Hematopoietic multipotent progenitor cell treated with erythropoietin and hydrocortisone succinate and interleukin-3 and kit ligand, for 6 days (in vitro differentiated cells): ENCODE data around the gene DNAJB6.

Experiments used
- DNase-seq: peaks from one replicate; pipeline ENCODE4 v3.0.0-alpha.2; 2015

Gene DNAJB6

GRCh38 chr7:157431173-157431950 lies 94.6 kb downstream of the DNAJB6 start:
- no peak for DNase-seq

GRCh38 chr7:157431951-157432540 lies 95.2 kb downstream of the DNAJB6 start:
- DNase-seq: no peak

GRCh38 chr7:157432541-157432956 lies 95.7 kb downstream of the DNAJB6 start:
- DNase-seq: peak; percentile 91

GRCh38 chr7:157432957-157433576 lies 96.3 kb downstream of the DNAJB6 start:
- peak; percentile 77 for DNase-seq

- no peak for DNase-seq
These were observed 96.8 kb downstream of the DNAJB6 start for GRCh38 chr7:157433628-157434027.

- DNase-seq: no peak
These were observed 97.4 kb downstream of the DNAJB6 start for GRCh38 chr7:157434231-157434630.

- DNase-seq: no peak
These were observed 97.9 kb downstream of the DNAJB6 start for GRCh38 chr7:157434701-157435100.

GRCh38 chr7:157436076-157436475 lies 99.3 kb downstream of the DNAJB6 start:
- no peak for DNase-seq

- DNase-seq: no peak
These were observed 100.1 kb downstream of the DNAJB6 start for GRCh38 chr7:157436763-157437480.

- no peak for DNase-seq
These were observed 100.8 kb downstream of the DNAJB6 start for GRCh38 chr7:157437519-157438061.

GRCh38 chr7:157438121-157439025 lies 101.6 kb downstream of the DNAJB6 start:
- no peak for DNase-seq

- DNase-seq: no peak
These were observed 102.3 kb downstream of the DNAJB6 start for GRCh38 chr7:157439149-157439548.

- DNase-seq: no peak
These were observed 103.0 kb downstream of the DNAJB6 start for GRCh38 chr7:157439761-157440160.

GRCh38 chr7:157440346-157441022 lies 103.7 kb downstream of the DNAJB6 start:
- no peak for DNase-seq

GRCh38 chr7:157441023-157441399 lies 104.2 kb downstream of the DNAJB6 start:
- DNase-seq: no peak

- no peak for DNase-seq
These were observed 105.7 kb downstream of the DNAJB6 start for GRCh38 chr7:157442456-157442855.

GRCh38 chr7:157442993-157443831 lies 106.4 kb downstream of the DNAJB6 start:
- DNase-seq: no peak

GRCh38 chr7:157444011-157444842 lies 107.4 kb downstream of the DNAJB6 start:
- DNase-seq: no peak

GRCh38 chr7:157444843-157445135 lies 108.0 kb downstream of the DNAJB6 start:
- DNase-seq: no peak
